MM.1S (cell line): Measurements from ENCODE around the gene TTI1.

ENCODE experiments used
- DNase-seq: peaks from one replicate; pipeline ENCODE4 v3.0.0-alpha.2; 2015
- H2AFZ ChIP-seq: fragments of 300-600 bp; sonication (generic); 2 replicates; pipeline ENCODE4 v1.6.0; 2016; ENCODE audit warnings: antibody characterized with exemption, low read length
- H3F3A ChIP-seq: fragments of 300-600 bp; sonication (generic); 2 replicates; pipeline ENCODE4 v1.6.1; 2016; ENCODE audit warnings: mild to moderate bottlenecking, antibody characterized with exemption, low read length, moderate library complexity, mixed read lengths; ENCODE audit not compliant: insufficient read depth
- H3K27ac ChIP-seq: fragments of 300-600 bp; sonication (generic); 2 replicates; pipeline ENCODE4 v1.5.1; 2016; ENCODE audit warnings: mild to moderate bottlenecking, low read length
- H3K27me3 ChIP-seq: fragments of 300-600 bp; sonication (generic); replicated peaks from 2 replicates; pipeline ENCODE4 v1.6.0; 2016; ENCODE audit warnings: low read length; ENCODE audit not compliant: insufficient read depth
- H3K36me3 ChIP-seq: fragments of 300-600 bp; sonication (generic); replicated peaks from 2 replicates; pipeline ENCODE4 v1.6.1; 2016; ENCODE audit warnings: mild to moderate bottlenecking, low read length, mixed read lengths; ENCODE audit not compliant: insufficient read depth
- H3K4me1 ChIP-seq: fragments of 300-600 bp; sonication (generic); 2 replicates; pipeline ENCODE4 v1.6.1; 2016; ENCODE audit warnings: low read length, mixed read lengths
- H3K4me2 ChIP-seq: fragments of 300-600 bp; sonication (generic); 2 replicates; pipeline ENCODE4 v1.6.0; 2016; ENCODE audit warnings: low read depth, low read length
- H3K4me3 ChIP-seq: fragments of 300-600 bp; sonication (generic); 2 replicates; pipeline ENCODE4 v1.5.1; 2016; ENCODE audit warnings: low read length, mixed read lengths
- H3K79me2 ChIP-seq: fragments of 300-600 bp; sonication (generic); 2 replicates; pipeline ENCODE4 v1.6.1; 2016; ENCODE audit warnings: mixed run types, low read length, mixed read lengths
- H3K9ac ChIP-seq: fragments of 300-600 bp; sonication (generic); 2 replicates; pipeline ENCODE4 v1.6.1; 2016; ENCODE audit warnings: low read length, mixed read lengths
- H3K9me2 ChIP-seq: fragments of 300-600 bp; sonication (generic); replicated peaks from 2 replicates; pipeline ENCODE4 v1.6.1; 2016; ENCODE audit warnings: mild to moderate bottlenecking, low read length, mixed read lengths; ENCODE audit not compliant: insufficient read depth
- H3K9me3 ChIP-seq: fragments of 300-600 bp; sonication (generic); replicated peaks from 2 replicates; pipeline ENCODE4 v1.6.1; 2016; ENCODE audit warnings: mild to moderate bottlenecking, low read length, mixed read lengths; ENCODE audit not compliant: insufficient read depth
- H4K20me1 ChIP-seq: fragments of 300-600 bp; sonication (generic); 2 replicates; pipeline ENCODE4 v1.6.1; 2016; ENCODE audit warnings: mild to moderate bottlenecking, low read length, moderate library complexity, mixed read lengths; ENCODE audit not compliant: insufficient read depth
- CTCF ChIP-seq: fragments of 300-600 bp; sonication (generic); IDR thresholded peaks from 2 replicates; pipeline ENCODE4 v1.5.1; 2016; ENCODE audit warnings: antibody characterized with exemption, low read length, mixed read lengths
- EZH2 ChIP-seq: fragments of 300-600 bp; sonication (generic); optimal IDR thresholded peaks from 2 replicates; pipeline ENCODE3; 2017; ENCODE audit warnings: low read depth, mild to moderate bottlenecking, antibody characterized with exemption, low read length, mixed read lengths
- EZH2phosphoT487 ChIP-seq: fragments of 300-600 bp; sonication (generic); IDR thresholded peaks from 2 replicates; pipeline ENCODE4 v1.6.1; 2018; ENCODE audit warnings: antibody characterized with exemption, low read length

The TTI1 gene

GRCh38 chr20:38002422-38002821 is 30.8 kb downstream of the TTI1 start:
- H3K4me1 ChIP-seq, result no peaks in the 10 kb centered on the region
- H3K9me3 ChIP-seq, result no peaks in the 10 kb centered on the region
- H3K27ac ChIP-seq, result no peak overlapping the region
- H3K9ac ChIP-seq, result no peak overlapping the region
- H3F3A ChIP-seq, result no peaks in the 10 kb centered on the region
- 0 out of 2 replicates have a peak, but pooled peaks cover 4% of the 10 kb centered on the region for H3K79me2 ChIP-seq
- H4K20me1 ChIP-seq, result no peaks in the 10 kb centered on the region
- H3K4me3 ChIP-seq, result no peak overlapping the region
- H3K36me3 ChIP-seq, result peaks cover 8% of the 10 kb centered on the region; the same call in 1 of the 2 replicates
- H2AFZ ChIP-seq, result no peak overlapping the region
- no peaks in the 10 kb centered on the region for H3K27me3 ChIP-seq
- H3K4me2 ChIP-seq, result no peak overlapping the region
- no peaks in the 10 kb centered on the region for H3K9me2 ChIP-seq
- DNase-seq, result no peak
- no peak for TF ChIP-seq CTCF
- TF ChIP-seq EZH2phosphoT487, result no peak

- Histone ChIP-seq H3K4me3 (no peak overlapping the region), H3K79me2 (no peaks in the 10 kb centered on the region), H3F3A (no peaks in the 10 kb centered on the region), H2AFZ (no peak overlapping the region), H3K9ac (no peak overlapping the region), H3K4me1 (no peaks in the 10 kb centered on the region), H3K9me2 (no peaks in the 10 kb centered on the region), H3K4me2 (no peak overlapping the region), H4K20me1 (no peaks in the 10 kb centered on the region), H3K36me3 (peaks cover 8% of the 10 kb centered on the region; the same call in 1 of the 2 replicates), H3K9me3 (no peaks in the 10 kb centered on the region), H3K27ac (no peak overlapping the region), H3K27me3 (no peaks in the 10 kb centered on the region)
- DNase-seq, result no peak
- no peak for TF ChIP-seq EZH2phosphoT487
- no peak for TF ChIP-seq EZH2
- TF ChIP-seq CTCF, result no peak
These were observed 31.3 kb downstream of the TTI1 start for GRCh38 chr20:38001981-38002380.

GRCh38 chr20:38001173-38001875 is 31.9 kb downstream of the TTI1 start:
- TF ChIP-seq EZH2phosphoT487, result no peak
- TF ChIP-seq CTCF, result no peak
- no peak for TF ChIP-seq EZH2
- Histone ChIP-seq H3K27me3 (no peaks in the 10 kb centered on the region), H3K4me2 (no peak overlapping the region), H3K4me1 (no peaks in the 10 kb centered on the region), H4K20me1 (no peaks in the 10 kb centered on the region), H2AFZ (no peak overlapping the region), H3K27ac (no peak overlapping the region), H3K9me3 (no peaks in the 10 kb centered on the region), H3K9me2 (no peaks in the 10 kb centered on the region), H3K9ac (no peak overlapping the region), H3K79me2 (no peaks in the 10 kb centered on the region), H3K36me3 (peaks cover 8% of the 10 kb centered on the region; the same call in 1 of the 2 replicates), H3K4me3 (no peak overlapping the region), H3F3A (no peaks in the 10 kb centered on the region)
- no peak for DNase-seq
